Uterus (tissue), 4 donors: ENCODE results near the gene EMP3. TPM values are rescaled to one million over a fixed set of nuclear protein-coding genes. Genes with fewer than 3 reads are reported as not detected.

Experiments
- DNase-seq, 2 donors: peaks; one replicate each; pipeline ENCODE4 v3.0.0-alpha.2; 2019 to 2020
- H3K27ac ChIP-seq, 2 donors: fragments of 200-600 bp; sonication (generic); 1 replicate in 1 of 2; 2 replicates in 1 of 2; pipeline ENCODE4 v1.5.1; 2016 to 2018
- H3K27me3 ChIP-seq, 2 donors: fragments of 200-600 bp; sonication (generic); one replicate each; pipeline ENCODE4 v1.5.1; 2018 to 2019; ENCODE audit warnings: control low read depth in 1 of 2
- H3K36me3 ChIP-seq, 2 donors: fragments of 200-600 bp; sonication (generic); one replicate each; pipeline ENCODE4 v1.5.1; 2019; ENCODE audit warnings: control low read depth in 1 of 2
- H3K4me1 ChIP-seq, 2 donors: fragments of 200-600 bp; sonication (generic); one replicate each; pipeline ENCODE4 v1.5.1; 2018 to 2019; ENCODE audit warnings: control low read depth in 1 of 2
- H3K4me3 ChIP-seq, 2 donors: fragments of 200-600 bp; sonication (generic); 1 replicate in 1 of 2; 2 replicates in 1 of 2; pipeline ENCODE4 v1.5.1; 2018 to 2019; ENCODE audit warnings: mild to moderate bottlenecking in 1 of 2
- H3K9me3 ChIP-seq, 2 donors: fragments of 200-600 bp; sonication (generic); one replicate each; pipeline ENCODE4 v1.5.1; 2019; ENCODE audit warnings: control low read depth in 1 of 2
- POLR2A ChIP-seq, 2 donors: fragments of 450-650 bp; IDR thresholded peaks; one replicate each; pipeline ENCODE4 v1.6.1; 2016; ENCODE audit warnings: antibody characterized with exemption in 2 of 2, mild to moderate bottlenecking in 1 of 2, moderate library complexity in 1 of 2
- intact Hi-C: fragments of 100-400 bp; cut with DNase I; formaldehyde crosslinking; loops from one replicate; pipeline ENCODE4 v1.15.1; 2023; ENCODE audit warnings: low total_unique reads
- total RNA-seq, 4 donors: library from RNA; depleted of rRNA in 3 of 4; stranded (reverse); fragments of >200 nt in 3 of 4; gene quantifications; one replicate each; pipeline versions ENCODE4 v1.1.0 to v1.2.4, GENCODE V29; 2014 to 2023
- TF ChIP-seq, protein P1 (sequence below), 4 experiments: fragments of 200-600 bp in 2 of 4; fragments of 450-650 bp in 2 of 4; sonication (generic) in 2 of 4; IDR thresholded peaks; one replicate each; pipeline ENCODE4 v1.5.1; 2016 to 2019; ENCODE audit warnings: antibody characterized with exemption in 4 of 4, mild to moderate bottlenecking in 2 of 4, moderate library complexity in 1 of 4
- donor health status: DM: yes; HTN: yes; CAD: no.

The EMP3 gene
- total RNA-seq, 4 donors from 2014 or later: 23.8 to 147 (median 45.2) TPM

DNA sequence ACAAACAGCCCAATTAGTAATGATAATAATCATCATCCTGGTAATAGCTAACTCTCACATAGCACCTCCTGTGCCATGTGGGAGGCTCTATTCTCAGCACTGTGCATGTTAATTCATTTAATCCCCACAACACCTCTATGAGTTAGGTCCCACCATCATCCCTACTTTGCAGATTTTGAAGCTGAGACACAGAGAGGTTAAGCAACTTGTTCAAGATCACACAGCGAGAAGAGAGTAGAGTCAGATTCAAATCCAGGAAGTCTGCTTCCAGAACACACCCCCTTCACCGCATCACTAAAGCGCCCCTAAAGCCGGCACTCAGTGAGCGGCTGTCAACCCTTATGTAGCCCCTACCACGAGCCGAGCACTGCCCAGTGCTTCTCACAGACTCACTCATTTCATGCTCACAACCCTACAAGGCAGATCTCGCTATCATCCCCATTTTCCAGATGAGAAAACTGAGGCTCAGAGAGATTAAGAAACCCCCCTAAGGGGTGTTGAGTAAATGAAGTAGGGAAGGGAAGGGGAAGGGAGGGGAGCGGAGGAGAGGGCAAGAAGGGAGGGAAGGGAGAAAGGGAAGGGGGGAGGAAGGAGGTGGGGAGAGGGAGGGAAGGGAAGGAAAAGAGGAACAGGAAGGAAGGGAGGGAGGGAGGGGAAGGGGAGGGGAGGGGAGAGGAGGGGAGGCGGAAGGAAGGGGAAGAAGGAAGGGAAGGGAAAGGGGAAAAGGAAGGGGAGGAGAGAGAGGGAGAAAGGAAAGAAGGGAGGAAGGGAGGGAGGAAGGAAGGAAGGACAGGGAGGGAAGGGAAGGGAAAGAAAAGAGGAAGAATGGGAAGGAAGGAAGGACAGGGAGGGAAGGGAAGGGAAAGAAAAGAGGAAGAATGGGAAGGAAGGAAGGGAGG is 16.4 kb downstream of the EMP3 start:
- Histone ChIP-seq H3K36me3 (no peaks in the 10 kb centered on the region), H3K27ac (no peak overlapping the region), H3K27me3 (no peaks in the 10 kb centered on the region), H3K9me3 (no peaks in the 10 kb centered on the region), H3K4me3 (no peak overlapping the region), H3K4me1 (no peaks in the 10 kb centered on the region)
- intact Hi-C loops: no loop called here
- DNase-seq: no peak
- no peak for TF ChIP-seq POLR2A (IDR thresholded peaks at IDR 0.05)
- TF ChIP-seq, protein P1, sequence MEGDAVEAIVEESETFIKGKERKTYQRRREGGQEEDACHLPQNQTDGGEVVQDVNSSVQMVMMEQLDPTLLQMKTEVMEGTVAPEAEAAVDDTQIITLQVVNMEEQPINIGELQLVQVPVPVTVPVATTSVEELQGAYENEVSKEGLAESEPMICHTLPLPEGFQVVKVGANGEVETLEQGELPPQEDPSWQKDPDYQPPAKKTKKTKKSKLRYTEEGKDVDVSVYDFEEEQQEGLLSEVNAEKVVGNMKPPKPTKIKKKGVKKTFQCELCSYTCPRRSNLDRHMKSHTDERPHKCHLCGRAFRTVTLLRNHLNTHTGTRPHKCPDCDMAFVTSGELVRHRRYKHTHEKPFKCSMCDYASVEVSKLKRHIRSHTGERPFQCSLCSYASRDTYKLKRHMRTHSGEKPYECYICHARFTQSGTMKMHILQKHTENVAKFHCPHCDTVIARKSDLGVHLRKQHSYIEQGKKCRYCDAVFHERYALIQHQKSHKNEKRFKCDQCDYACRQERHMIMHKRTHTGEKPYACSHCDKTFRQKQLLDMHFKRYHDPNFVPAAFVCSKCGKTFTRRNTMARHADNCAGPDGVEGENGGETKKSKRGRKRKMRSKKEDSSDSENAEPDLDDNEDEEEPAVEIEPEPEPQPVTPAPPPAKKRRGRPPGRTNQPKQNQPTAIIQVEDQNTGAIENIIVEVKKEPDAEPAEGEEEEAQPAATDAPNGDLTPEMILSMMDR (IDR thresholded peaks at IDR 0.05): no peak

GRCh38 chr19:48342414-48342738 is 17.0 kb downstream of the EMP3 start:
- H3K9me3 ChIP-seq: no peaks in the 10 kb centered on the region
- H3K27me3 ChIP-seq: no peaks in the 10 kb centered on the region
- H3K36me3 ChIP-seq: no peaks in the 10 kb centered on the region
- TF ChIP-seq, protein P1 (IDR thresholded peaks at IDR 0.05): no peak
- TF ChIP-seq POLR2A (IDR thresholded peaks at IDR 0.05): no peak
- no peak overlapping the region for H3K27ac ChIP-seq
- intact Hi-C loops: no loop called here
- DNase-seq: no peak
- H3K4me3 ChIP-seq: no peak overlapping the region
- no peaks in the 10 kb centered on the region for H3K4me1 ChIP-seq

- no peaks in the 10 kb centered on the region for H3K27me3 ChIP-seq
Measured at GRCh38 chr19:48342841-48343540, 17.6 kb downstream of the EMP3 start.

GRCh38 chr19:48344892-48345291 is 19.5 kb downstream of the EMP3 start:
- no peaks in the 10 kb centered on the region for H3K27me3 ChIP-seq
- no peak overlapping the region for H3K27ac ChIP-seq
- no peaks in the 10 kb centered on the region for H3K4me1 ChIP-seq
- DNase-seq: no peak
- intact Hi-C loops: no loop called here
- TF ChIP-seq, protein P1 (IDR thresholded peaks at IDR 0.05): no peak
- H3K9me3 ChIP-seq: no peaks in the 10 kb centered on the region
- H3K36me3 ChIP-seq: no peaks in the 10 kb centered on the region
- no peak overlapping the region for H3K4me3 ChIP-seq

More at GRCh38 chr19:48342841-48343540, 17.6 kb downstream of the EMP3 start:
- TF ChIP-seq, protein P1 (IDR thresholded peaks at IDR 0.05): no peak
- TF ChIP-seq POLR2A (IDR thresholded peaks at IDR 0.05): no peak
- H3K27ac ChIP-seq: no peak overlapping the region
- no peaks in the 10 kb centered on the region for H3K36me3 ChIP-seq
- H3K9me3 ChIP-seq: no peaks in the 10 kb centered on the region
- DNase-seq: no peak
- no peaks in the 10 kb centered on the region for H3K4me1 ChIP-seq
- H3K4me3 ChIP-seq: no peak overlapping the region
- intact Hi-C loops: no loop called here

GRCh38 chr19:48346191-48346590 is 20.8 kb downstream of the EMP3 start:
- intact Hi-C loops: no loop called here
- Histone ChIP-seq H3K27me3 (no peaks in the 10 kb centered on the region), H3K27ac (no peak overlapping the region), H3K36me3 (no peaks in the 10 kb centered on the region), H3K4me1 (no peaks in the 10 kb centered on the region), H3K4me3 (no peak overlapping the region), H3K9me3 (no peaks in the 10 kb centered on the region)
- TF ChIP-seq, protein P1 (IDR thresholded peaks at IDR 0.05): no peak
- no peak for TF ChIP-seq POLR2A (IDR thresholded peaks at IDR 0.05)
- no peak for DNase-seq
